Measurements from ENCODE around the gene KDM5D.

DNA sequence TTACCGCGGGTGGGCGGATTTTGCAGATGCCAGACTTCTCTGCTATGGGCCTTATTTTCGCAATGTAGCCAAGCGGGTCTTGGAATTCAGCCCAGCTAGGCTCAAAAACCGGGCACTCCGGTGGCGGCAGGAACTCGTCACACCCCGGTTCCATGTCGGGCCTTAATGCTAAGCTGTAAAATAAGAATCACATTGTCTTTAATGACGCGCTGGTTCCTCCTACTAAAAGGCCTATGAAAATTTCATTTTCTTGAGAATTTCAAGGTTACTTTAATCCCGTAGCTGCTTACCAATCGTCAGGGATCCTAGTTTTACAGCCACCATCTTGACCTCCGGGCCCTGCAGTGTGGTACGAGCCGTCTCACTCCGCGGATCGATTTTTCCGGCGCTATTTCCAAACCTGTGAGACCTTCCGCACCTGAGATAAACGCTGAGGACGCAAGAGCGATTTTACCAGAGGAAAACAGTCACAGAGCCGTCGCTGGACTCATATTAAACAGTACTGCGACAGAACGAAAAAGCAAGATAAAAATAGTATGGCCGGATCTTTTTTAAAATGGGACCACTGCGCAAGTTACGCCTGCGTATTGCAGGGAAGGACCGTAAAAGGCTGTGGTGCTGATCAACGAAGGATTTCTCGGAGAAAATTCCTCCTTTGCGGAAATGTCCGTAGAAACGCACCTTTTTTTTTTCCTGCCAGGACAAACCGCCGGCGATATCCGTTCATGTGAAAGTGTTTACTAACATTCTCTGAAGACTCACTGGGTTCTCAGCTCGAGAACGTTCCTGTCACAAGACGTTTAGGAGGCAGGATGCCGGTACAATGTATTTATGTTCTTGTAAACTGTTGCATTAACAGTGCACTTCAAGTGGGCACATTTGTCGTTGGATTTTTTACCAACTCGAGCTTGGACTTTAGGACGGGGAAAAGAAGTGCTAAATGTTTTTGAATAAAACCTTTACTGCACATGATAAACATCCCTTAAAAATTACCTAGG, at the start of gene KDM5D:
- TF ChIP-seq FOXM1 (IDR thresholded peaks at IDR 0.05; ENCODE audit: borderline replicate concordance) (no peak), ZNF384 (IDR thresholded peaks at IDR 0.05) (no peak), SP1 (IDR thresholded peaks at IDR 0.05) (no peak), L3MBTL2 (conservative IDR thresholded peaks at IDR 0.05) (no peak), FOXK2 (IDR thresholded peaks at IDR 0.05) (no peak), TARDBP (IDR thresholded peaks at IDR 0.05) (no peak), BHLHE40 (IDR thresholded peaks at IDR 0.05; ENCODE audit: borderline replicate concordance) (no peak)
